NCI-H146 treated with DMSO at 0.1 percent for 48 hours (cell line): ENCODE results near the gene LIMK1.

Experiments used
- DNase-seq: peaks from one replicate; lab custom pipeline; 2025; ENCODE audit not compliant: unreplicated experiment; lab: John Stamatoyannopoulos, UW

The LIMK1 gene

DNA sequence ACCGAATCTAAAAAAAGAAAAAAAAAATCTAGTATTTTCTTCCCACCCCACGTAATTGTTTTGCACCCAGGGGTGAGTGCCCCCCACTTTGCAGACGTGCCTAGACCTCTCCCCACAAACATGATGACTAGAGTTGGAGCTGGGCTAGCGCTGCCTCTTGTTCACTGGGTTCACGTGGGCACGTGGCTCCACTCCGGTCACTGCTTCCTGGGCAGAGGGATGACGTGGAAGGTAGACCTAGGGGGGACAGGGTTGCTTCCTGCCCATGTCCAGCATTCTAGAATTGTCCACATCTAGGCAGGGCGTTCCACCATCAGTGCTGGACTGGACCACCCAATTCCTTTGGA, 861 bp upstream of the LIMK1 start:
- no peak for DNase-seq

- DNase-seq = peak; percentile 24
These were observed 521 bp downstream of the LIMK1 start for GRCh38 chr7:74083928-74084721.

- DNase-seq = no peak
These were observed 1.3 kb downstream of the LIMK1 start for GRCh38 chr7:74084722-74085578.

- DNase-seq = no peak
These were observed 4.3 kb downstream of the LIMK1 start for GRCh38 chr7:74087791-74088453.

- no peak for DNase-seq
These were observed 8.8 kb downstream of the LIMK1 start for GRCh38 chr7:74092321-74092963.

GRCh38 chr7:74092964-74093471, 9.4 kb downstream of the LIMK1 start:
- DNase-seq = no peak

DNA sequence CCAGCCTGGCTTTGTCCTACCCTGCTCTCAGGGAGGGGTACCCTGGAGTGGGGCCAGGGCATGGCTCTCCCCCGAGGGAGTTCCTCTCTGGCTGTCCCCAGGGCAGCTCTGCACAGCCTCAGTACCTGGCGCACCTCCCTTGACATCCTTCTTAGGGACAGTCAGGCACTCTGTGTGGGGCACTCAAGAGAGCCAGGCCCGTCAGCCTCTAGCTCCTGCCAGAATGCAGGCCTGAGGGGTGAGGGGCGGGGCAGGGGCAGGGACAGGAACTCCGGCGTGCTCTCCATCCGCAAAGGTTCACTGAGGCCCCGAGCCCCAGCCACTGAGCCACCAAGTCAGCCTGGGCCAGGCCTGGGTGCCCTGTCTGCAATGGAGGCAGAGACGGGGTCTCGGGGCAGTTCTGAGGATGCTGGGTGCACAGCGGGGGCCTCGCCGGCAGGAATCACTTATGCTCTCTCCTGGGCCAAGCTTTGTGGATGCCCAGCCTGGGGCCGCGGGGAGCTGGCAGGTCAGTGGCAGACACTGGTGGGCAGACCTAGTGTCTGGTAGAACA, 10.1 kb downstream of the LIMK1 start:
- DNase-seq = no peak

DNA sequence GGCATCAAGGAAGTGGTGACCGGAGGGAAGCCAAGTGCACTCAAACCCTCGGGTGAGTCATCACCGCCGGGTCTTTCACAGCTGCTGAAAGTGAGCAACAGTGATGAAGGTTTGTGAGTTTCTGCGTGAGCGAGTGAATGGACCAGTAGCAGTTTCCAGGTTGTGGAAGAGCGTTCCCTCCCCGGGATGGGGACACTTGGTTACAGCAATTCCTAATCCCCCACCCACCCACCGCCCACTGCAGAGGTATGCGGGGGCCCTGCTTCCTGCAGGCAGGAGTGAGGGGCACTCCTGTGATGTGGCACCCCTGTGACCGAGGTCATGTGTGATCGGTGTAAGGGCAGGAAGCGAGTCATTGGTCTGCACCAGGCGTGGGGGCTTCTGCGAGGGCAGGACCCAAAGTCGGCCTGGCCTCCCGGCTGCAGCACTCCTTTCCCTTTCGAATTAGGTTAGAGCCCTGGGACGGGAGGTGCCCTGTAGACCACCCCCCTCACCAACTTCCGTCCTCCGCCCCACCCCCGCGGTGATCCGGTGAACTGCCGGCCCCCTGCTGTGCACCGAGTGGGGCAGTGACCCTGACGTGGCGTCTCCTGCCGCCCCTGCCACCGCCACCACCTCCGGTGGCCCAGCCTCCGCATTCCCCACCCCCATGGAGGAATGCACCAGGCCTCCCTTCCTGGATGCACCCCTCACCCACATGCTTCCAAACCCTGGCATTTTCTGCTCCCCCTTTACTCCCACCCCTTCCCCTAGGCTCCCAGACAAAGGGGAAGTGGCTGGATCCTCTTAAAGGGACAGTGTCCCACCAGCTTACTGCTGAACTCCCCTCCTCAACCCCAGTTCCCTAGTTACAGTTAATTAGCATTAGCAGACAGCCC, 10.9 kb downstream of the LIMK1 start:
- DNase-seq = no peak

GRCh38 chr7:74095135-74095534, 11.5 kb downstream of the LIMK1 start:
- no peak for DNase-seq

DNA sequence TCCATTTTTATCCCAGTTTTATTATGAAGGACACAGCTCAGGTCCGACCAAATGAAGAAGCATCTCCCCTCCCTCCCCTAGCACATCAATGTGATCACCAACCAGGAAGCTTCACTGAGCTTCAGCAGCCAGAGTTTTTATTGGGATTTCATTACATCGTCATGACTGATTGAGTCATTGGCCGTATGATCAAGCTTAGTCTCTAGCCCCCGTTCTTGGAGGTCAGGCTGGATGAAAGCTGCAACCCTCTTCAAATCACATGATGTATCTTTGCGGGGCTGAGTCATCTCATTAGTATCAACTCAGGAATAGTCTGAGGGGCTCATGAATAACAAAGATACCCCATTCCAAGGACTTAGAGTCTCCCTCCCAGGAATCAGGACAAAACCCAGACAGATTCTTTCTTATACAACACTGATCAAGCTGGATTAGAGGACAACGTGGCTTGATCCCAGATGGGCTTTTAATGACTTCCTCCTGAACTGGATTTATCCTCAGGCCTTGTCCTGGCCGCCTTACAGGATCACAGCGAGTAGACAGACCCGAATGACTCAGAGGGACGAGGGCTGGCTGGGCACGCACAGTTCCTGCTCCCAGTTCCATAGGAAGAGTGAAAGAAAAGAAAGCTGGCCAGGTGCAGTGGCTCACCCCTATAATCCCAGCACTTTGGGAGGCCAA, 14.5 kb downstream of the LIMK1 start:
- no peak for DNase-seq

GRCh38 chr7:74099031-74099430, 15.4 kb downstream of the LIMK1 start:
- DNase-seq = no peak

- no peak for DNase-seq
These were observed 17.6 kb downstream of the LIMK1 start for GRCh38 chr7:74101061-74101681.

DNA sequence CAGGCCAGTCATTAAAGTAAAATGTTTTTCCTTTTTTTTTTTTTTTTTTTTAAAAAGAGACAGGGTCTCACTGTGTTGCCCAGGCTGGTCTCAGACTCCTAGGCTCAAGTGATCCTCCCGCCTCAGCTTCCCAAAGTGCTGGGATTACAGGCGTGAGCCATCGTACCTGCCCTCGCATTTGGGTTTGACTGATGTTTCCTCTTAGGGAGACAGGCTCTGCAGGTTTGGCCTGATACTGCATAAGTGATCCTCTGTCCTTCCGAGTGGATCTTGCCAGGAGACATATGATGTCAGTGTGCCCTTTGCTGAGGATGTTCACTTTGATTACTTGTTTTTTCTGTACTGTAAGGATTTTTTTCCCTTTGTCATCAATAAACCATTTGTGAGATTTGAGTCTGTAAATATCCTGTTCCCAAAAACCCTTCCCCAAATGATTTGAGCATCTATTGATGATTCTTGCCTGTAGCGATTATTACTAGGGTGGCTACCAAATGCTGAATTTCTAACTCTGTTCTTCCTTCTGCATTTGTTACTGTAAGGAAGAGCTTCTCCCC, 19.7 kb downstream of the LIMK1 start:
- no peak for DNase-seq

GRCh38 chr7:74104702-74105101, 21.1 kb downstream of the LIMK1 start:
- DNase-seq = no peak

DNA sequence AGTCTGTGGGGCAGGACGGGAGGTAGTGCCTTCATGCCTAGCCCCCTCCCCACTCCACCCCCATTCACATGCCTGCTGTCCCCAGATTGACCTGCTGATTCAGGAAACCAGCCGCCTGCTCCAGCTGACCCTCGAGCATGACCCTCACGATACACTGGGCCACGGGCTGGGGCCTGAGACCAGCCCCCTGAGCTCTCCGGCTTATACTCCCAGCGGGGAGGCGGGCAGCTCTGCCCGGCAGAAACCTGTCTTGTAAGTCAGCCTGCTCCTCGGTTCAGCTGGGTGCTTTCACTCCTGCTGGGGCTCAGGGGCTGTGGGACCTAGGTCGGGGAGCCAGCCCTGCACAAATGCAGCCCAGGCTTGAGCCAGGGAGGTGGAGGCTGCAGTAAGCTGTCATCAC, 22.4 kb downstream of the LIMK1 start:
- no peak for DNase-seq

GRCh38 chr7:74106846-74107245, 23.2 kb downstream of the LIMK1 start:
- DNase-seq = no peak

DNA sequence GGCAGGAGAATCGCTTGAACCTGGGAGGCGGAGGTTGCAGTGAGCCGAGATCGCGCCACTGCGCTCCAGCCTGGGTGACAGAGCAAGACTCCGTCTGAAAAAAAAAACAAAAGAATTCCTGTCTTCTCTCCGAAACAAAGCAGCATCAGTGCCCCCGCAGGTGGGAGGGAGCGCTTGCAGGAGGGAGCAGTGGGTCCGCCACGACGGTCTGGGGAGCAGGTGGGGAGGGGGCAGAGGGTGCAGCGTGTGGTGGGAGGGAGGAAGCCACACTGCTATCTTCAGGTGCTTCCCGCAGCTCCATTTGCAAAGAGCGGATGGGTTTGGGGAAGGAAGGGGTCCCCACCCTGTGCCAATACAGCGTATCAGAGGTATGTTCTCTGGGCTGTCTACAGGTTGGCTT, 31.7 kb downstream of the LIMK1 start:
- DNase-seq = no peak

- DNase-seq = no peak
These were observed 32.8 kb downstream of the LIMK1 start for GRCh38 chr7:74116356-74116755.

- no peak for DNase-seq
These were observed 36.2 kb downstream of the LIMK1 start for GRCh38 chr7:74119831-74120230.
